ENCODE data around the gene MOB1A. TPM values are rescaled to one million over a fixed set of nuclear protein-coding genes. Genes with fewer than 3 reads are reported as not detected.
A peak's percentile ranks its signal among the peaks of the same experiment; 100 is the strongest.

The MOB1A gene
- total and polyA plus RNA-seq, 2 of the 13 experiments (the other 11 are each of a cell fraction or from before 2014, with no cell fraction given): 48.2 to 139 TPM

DNA sequence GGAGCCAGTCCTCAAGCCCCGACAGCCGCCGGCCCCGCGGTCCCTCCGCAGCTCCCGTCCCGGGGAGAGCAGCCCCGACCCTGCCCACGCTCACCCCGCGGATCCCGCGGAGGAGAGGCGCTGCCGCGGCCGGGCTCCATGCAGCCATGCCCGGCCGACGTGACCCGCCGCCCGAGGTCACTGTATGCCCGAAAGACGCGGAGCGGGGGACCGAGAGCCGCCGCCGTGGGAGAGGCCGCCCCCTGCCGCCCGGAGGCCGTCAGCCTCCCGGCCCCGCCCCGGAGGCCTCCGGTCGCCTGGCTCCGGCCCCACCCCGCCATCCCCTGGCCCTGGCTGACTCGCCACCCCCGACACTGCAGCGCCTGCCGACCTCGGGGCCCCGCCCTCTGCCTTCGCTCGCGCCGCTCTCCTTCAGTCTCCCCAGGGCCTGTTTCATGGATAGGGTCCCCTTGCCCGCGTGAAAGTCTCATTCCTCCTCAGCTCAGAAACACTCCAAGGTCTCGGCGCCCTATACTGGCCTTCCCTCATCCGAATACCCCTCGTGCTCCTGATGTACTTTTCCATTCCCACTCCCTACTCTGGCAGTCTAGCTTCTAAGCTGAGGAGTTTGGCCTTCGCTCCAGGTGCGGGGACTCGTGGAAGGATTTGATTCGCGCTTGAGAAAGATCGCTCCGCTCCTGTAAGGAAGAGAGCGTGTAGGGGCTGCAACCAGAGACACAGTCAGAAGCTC is 30.8 kb downstream of the MOB1A start, which contains the start of gene BOLA3 (continued):
- TF ChIP-seq HNF1B (CRISPR knock-in tag; IDR thresholded peaks at IDR 0.05) (peak; percentile 69; the same call in 1 of the 2 replicates), CREBL2 (CRISPR knock-in tag; IDR thresholded peaks at IDR 0.05; ENCODE audit: borderline replicate concordance) (no peak), TMF1 (CRISPR knock-in tag; IDR thresholded peaks at IDR 0.05; ENCODE audit: low read depth) (peak; percentile 79), AKNA (CRISPR knock-in tag; IDR thresholded peaks at IDR 0.05; ENCODE audit: borderline replicate concordance) (no peak), ZNF558 (CRISPR knock-in tag; IDR thresholded peaks at IDR 0.05; ENCODE audit: borderline replicate concordance) (peak; percentile 41; the same call in 1 of the 2 replicates), ZNF136 (CRISPR knock-in tag; IDR thresholded peaks at IDR 0.05; ENCODE audit: low read depth) (no peak), BCL6 (CRISPR knock-in tag; IDR thresholded peaks at IDR 0.05) (peak; percentile 42; the same call in 1 of the 2 replicates), RNF2 (conservative IDR thresholded peaks at IDR 0.05; ENCODE audit: low read depth) (no peak), ZNF274 (CRISPR knock-in tag; IDR thresholded peaks at IDR 0.05) (peak; percentile 16), AGO2 (optimal IDR thresholded peaks at IDR 0.05; ENCODE audit: low read depth, low read length) (peak; percentile 65), SP4 (CRISPR knock-in tag; IDR thresholded peaks at IDR 0.05) (peak; percentile 77; the same call in 1 of the 2 replicates), ZNF484 (CRISPR knock-in tag; IDR thresholded peaks at IDR 0.05; ENCODE audit: borderline replicate concordance, low read depth) (no peak), HMG20A (CRISPR knock-in tag; IDR thresholded peaks at IDR 0.05; ENCODE audit: borderline replicate concordance) (no peak; the same call in 1 of the 2 replicates), ZNF432 (CRISPR knock-in tag; IDR thresholded peaks at IDR 0.05; ENCODE audit: borderline replicate concordance) (no peak), ZNF20 (CRISPR knock-in tag; IDR thresholded peaks at IDR 0.05) (no peak), MXD1 (CRISPR knock-in tag; IDR thresholded peaks at IDR 0.05) (peak; percentile 91), NFRKB (IDR thresholded peaks at IDR 0.05) (no peak), ZNF605 (CRISPR knock-in tag; IDR thresholded peaks at IDR 0.05) (peak; percentile 79), KDM2A (CRISPR knock-in tag; IDR thresholded peaks at IDR 0.05; ENCODE audit: borderline replicate concordance, low read depth) (peak; percentile 91; the same call in 1 of the 2 replicates), ZNF460 (CRISPR knock-in tag; IDR thresholded peaks at IDR 0.05; ENCODE audit: borderline replicate concordance) (no peak), ZNF18 (CRISPR knock-in tag; IDR thresholded peaks at IDR 0.05; ENCODE audit: insufficient replicate concordance) (no peak)
